Stimulated activated CD4-positive, alpha-beta T cell treated with anti-CD3 and anti-CD28 coated beads, Interleukin-1b, Interleukin-23, amount 100 ng/mL, for 1 hour (primary cell): ENCODE results near the gene IFNA10.
"Not testable (repeated sequence)": the region's sequence is repeated elsewhere in the genome, so short reads cannot be mapped to it uniquely, and the experiment has no call there.

Source experiments
- DNase-seq, 2 donors: peaks; one replicate each; pipeline ENCODE4 v3.0.0-alpha.2; 2020; ENCODE audit warnings: low read depth in 2 of 2

IFNA10 gene

GRCh38 chr9:21207043-21207442, at the start of gene IFNA10:
IFNA10 (minus strand) TSS chr9:21207143; CDS start chr9:21207097, 46 bp downstream.
- not testable (repeated sequence) for DNase-seq

- DNase-seq: no peak
Observed at GRCh38 chr9:21255538-21256212, 48.7 kb upstream of the IFNA10 start.

- DNase-seq: no peak
Observed at GRCh38 chr9:21252721-21253547, 46.0 kb upstream of the IFNA10 start.

GRCh38 chr9:21251638-21252037, 44.7 kb upstream of the IFNA10 start:
- DNase-seq: no peak

- no peak for DNase-seq
Observed at GRCh38 chr9:21251190-21251589, 44.2 kb upstream of the IFNA10 start.

GRCh38 chr9:21244836-21245235, 37.9 kb upstream of the IFNA10 start:
- DNase-seq: no peak

GRCh38 chr9:21239911-21240310, 33.0 kb upstream of the IFNA10 start, which contains the start of gene IFNA14:
IFNA14 (minus strand) TSS chr9:21240005; CDS start chr9:21239935, 70 bp downstream.
- no peak for DNase-seq

- not testable (repeated sequence) for DNase-seq
Observed at GRCh38 chr9:21236360-21236714, 29.4 kb upstream of the IFNA10 start.

GRCh38 chr9:21235468-21236359, 28.8 kb upstream of the IFNA10 start:
- not testable (repeated sequence) for DNase-seq

GRCh38 chr9:21234153-21234687, 27.3 kb upstream of the IFNA10 start:
- no peak for DNase-seq

- no peak for DNase-seq
Observed at GRCh38 chr9:21233258-21233657, 26.3 kb upstream of the IFNA10 start.

- DNase-seq: no peak
Observed at GRCh38 chr9:21228122-21228521, 21.2 kb upstream of the IFNA10 start, which contains the start of gene IFNA17. IFNA17 (minus strand) TSS chr9:21228222; CDS start chr9:21228173, 49 bp downstream.

- not testable (repeated sequence) for DNase-seq
Observed at GRCh38 chr9:21217211-21217610, 10.3 kb upstream of the IFNA10 start, which contains the start of gene IFNA16. IFNA16 (minus strand) TSS chr9:21217311; CDS start chr9:21217305, 6 bp downstream.

- not testable (repeated sequence) for DNase-seq
Observed at GRCh38 chr9:21213411-21214326, 6.7 kb upstream of the IFNA10 start.

GRCh38 chr9:21212160-21212559, 5.2 kb upstream of the IFNA10 start:
- not testable (repeated sequence) for DNase-seq

- DNase-seq: not testable (repeated sequence)
Observed at GRCh38 chr9:21210782-21211181, 3.8 kb upstream of the IFNA10 start.

GRCh38 chr9:21210311-21210710, 3.4 kb upstream of the IFNA10 start:
- DNase-seq: no peak

- DNase-seq: no peak
Observed at GRCh38 chr9:21205204-21205603, 1.7 kb downstream of the IFNA10 start.

GRCh38 chr9:21202105-21202504, 4.8 kb downstream of the IFNA10 start, which contains the start of gene IFNA7:
IFNA7 (minus strand) TSS chr9:21202205; CDS start chr9:21202165, 40 bp downstream.
- DNase-seq: not testable (repeated sequence)
